Measurements from ENCODE around the gene RHBDF2.

- no peak for TF ChIP-seq CTCF (IDR thresholded peaks at IDR 0.05)
- TF ChIP-seq EZH2 (IDR thresholded peaks at IDR 0.05) = no peak
Observed at GRCh38 chr17:76515274-76515949, 14.2 kb upstream of the RHBDF2 start.

All from neural progenitor cell (in vitro differentiated cells).